ENCODE data around the gene RAB15. TPM values are rescaled to one million over a fixed set of nuclear protein-coding genes. Genes with fewer than 3 reads are reported as not detected.
A peak's percentile ranks its signal among the peaks of the same experiment; 100 is the strongest.

Gene RAB15
- total RNA-seq, 4 donors from 2014 or later, result 2.5 to 10.0 (median 5.6) TPM

DNA sequence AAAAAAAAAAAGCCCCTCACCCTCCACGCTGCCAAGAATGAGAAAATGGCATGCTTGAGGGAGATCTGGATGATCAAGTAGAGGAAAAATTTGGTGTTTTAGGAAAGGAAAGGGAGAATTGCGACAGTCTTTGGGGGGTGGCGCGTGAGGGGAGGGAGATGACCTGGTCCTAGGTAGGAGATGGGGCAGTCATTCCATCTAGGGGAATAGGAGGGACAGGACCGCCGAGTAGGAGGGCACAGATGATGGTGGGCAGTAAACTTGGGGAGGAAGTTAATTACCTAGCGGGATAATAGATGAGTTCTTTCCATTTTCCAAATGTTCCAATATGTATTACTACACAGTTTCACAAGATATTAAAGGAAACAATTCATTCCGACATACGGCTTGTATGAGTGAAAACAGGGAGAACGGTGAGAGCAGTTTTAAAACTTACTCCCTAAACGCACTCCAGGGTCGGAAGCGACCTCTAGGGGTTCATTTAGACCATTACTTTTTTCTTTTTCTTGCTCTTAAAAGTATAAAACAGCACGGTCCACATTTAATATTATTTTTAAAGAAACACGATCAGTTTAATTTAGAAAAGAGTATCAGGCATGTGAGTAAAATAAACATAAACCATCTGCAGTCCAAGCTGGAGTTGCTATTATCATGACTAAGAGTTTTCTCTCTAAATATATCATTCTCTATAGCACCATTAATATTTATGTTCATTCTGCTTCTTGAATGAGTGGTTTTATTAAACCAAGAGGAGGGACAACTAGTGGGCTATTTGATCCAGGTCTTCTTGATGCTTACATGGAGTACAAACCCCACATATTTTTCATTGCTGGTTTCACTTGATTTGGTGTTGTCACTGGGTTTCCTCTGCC is 11.5 kb upstream of the RAB15 start:
- H3K4me3 ChIP-seq, result peak overlapping the region in 1 of 2 donors; percentile 0
- WGBS, 2 donors (ENCODE audit: low coverage in 1 of 2), result 2 to 3% methylated on average over 13 of the region's 15 CpGs
- no peak overlapping the region for H3K27ac ChIP-seq

DNA sequence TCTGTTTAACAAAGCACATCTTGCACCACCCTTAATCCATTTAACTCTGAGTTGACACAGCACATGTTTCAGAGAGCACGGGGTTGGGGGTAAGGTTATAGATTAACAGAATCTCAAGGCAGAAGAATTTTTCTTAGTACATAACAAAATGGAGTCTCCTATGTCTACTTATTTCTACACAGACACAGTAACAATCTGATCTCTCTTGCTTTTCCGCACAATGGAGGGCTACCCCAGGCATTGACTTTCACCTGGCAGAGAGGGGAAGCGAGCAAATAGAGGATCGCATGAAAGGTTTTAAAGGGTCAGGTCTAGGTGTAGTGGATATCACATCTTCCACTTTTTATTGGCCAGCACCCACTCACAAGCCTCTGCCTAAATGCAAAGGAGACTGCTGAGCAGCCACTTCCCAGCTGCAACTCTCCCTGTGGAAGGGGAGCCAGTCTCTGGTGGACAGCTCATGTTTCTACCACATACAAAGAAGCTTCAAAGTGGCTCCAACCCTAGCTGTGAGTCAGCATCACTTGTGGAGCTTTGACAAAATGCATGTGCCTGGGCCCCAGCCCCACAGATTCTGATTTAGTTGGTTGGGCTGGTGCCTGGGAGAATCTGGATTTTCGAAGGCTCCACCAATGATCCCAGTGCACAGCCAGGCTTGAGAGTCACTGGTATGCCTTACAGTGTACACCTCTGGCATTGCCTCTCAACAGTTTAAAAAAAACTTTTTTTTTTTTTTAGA is 7.4 kb upstream of the RAB15 start:
- ATAC-seq, result no peak
- WGBS, 2 donors (ENCODE audit: low coverage in 1 of 2), result 96 to 97% methylated on average over 3 to 4 of the region's 5 CpGs
- TF ChIP-seq POLR2A (IDR thresholded peaks at IDR 0.05) (no peak), EP300 (IDR thresholded peaks at IDR 0.05) (no peak), POLR2AphosphoS5 (IDR thresholded peaks at IDR 0.05) (no peak)
- TF ChIP-seq, protein P1, sequence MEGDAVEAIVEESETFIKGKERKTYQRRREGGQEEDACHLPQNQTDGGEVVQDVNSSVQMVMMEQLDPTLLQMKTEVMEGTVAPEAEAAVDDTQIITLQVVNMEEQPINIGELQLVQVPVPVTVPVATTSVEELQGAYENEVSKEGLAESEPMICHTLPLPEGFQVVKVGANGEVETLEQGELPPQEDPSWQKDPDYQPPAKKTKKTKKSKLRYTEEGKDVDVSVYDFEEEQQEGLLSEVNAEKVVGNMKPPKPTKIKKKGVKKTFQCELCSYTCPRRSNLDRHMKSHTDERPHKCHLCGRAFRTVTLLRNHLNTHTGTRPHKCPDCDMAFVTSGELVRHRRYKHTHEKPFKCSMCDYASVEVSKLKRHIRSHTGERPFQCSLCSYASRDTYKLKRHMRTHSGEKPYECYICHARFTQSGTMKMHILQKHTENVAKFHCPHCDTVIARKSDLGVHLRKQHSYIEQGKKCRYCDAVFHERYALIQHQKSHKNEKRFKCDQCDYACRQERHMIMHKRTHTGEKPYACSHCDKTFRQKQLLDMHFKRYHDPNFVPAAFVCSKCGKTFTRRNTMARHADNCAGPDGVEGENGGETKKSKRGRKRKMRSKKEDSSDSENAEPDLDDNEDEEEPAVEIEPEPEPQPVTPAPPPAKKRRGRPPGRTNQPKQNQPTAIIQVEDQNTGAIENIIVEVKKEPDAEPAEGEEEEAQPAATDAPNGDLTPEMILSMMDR (IDR thresholded peaks at IDR 0.05), result no peak
- Histone ChIP-seq H3K4me1 (peaks cover 0 to 10% (median 0%) of the 10 kb centered on the region in 3 donors), H3K4me3 (no peak overlapping the region), H3K9me3 (no peaks in the 10 kb centered on the region), H3K27ac (no peak overlapping the region), H3K36me3 (no peaks in the 10 kb centered on the region), H3K27me3 (no peaks in the 10 kb centered on the region)

More for the DNA sequence above, 11.5 kb upstream of the RAB15 start:
- Histone ChIP-seq H3K4me1 (peaks cover 0 to 32% (median 10%) of the 10 kb centered on the region in 3 donors), H3K9me3 (no peaks in the 10 kb centered on the region), H3K27me3 (no peaks in the 10 kb centered on the region), H3K36me3 (no peaks in the 10 kb centered on the region)
- TF ChIP-seq POLR2AphosphoS5 (IDR thresholded peaks at IDR 0.05), result no peak
- TF ChIP-seq, protein P1 (IDR thresholded peaks at IDR 0.05), result peak; percentile 45 to 83 (median 62)
- ATAC-seq, result no peak

DNA sequence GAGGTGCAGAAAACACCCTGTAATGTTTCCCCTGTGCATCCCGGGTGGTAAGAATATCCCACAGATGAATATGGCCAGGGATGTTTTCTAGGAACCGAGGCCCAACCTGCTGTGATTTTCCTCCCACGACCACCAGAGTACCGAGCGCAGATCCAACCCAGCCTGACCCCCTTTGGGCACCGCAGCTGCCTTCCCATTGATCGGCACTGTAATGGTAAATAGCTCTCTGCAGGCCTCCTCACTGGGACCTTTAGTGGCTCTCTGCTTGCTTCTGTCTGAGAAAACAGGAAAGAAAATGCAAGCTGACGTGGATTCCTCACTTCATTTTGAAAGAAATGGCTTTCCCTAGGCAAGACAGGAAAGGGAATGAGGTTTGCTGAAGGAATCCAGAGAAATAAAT is 2.4 kb upstream of the RAB15 start:
- TF ChIP-seq, protein P1 (IDR thresholded peaks at IDR 0.05), result no peak
- TF ChIP-seq POLR2A (IDR thresholded peaks at IDR 0.05), result no peak
- TF ChIP-seq POLR2AphosphoS5 (IDR thresholded peaks at IDR 0.05), result no peak
- no peak for TF ChIP-seq EP300 (IDR thresholded peaks at IDR 0.05)
- no peak overlapping the region for H3K27ac ChIP-seq
- no peak overlapping the region for H3K4me3 ChIP-seq
- H3K27me3 ChIP-seq, result no peaks in the 10 kb centered on the region
- H3K4me1 ChIP-seq, result peaks cover 0 to 17% (median 5%) of the 10 kb centered on the region in 3 donors
- no peak for ATAC-seq
- no peaks in the 10 kb centered on the region for H3K9me3 ChIP-seq
- 75 to 83% methylated on average over 1 to 5 of the region's 8 CpGs for WGBS, 2 donors (ENCODE audit: low coverage in 1 of 2)
- H3K36me3 ChIP-seq, result no peaks in the 10 kb centered on the region

DNA sequence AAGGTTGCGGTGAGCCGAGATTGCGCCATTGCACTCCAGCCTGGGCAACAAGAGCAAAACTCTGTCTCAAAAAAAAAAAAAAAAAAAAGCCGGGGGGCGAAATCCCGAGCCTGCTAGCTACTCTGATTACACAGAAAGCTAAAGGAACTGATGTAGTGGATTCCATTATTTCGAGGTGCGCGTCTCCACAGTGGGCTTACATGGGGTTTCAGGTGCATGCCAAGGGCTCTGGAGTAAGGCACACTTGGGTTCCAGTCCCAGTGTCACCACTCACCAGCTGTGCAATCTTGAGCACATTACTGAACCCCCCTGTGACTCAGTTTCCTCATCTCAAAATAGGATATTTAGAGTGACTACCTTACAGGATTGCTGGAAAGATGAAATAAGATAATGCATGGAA is 1.7 kb upstream of the RAB15 start:
- Histone ChIP-seq H3K27me3 (no peaks in the 10 kb centered on the region), H3K27ac (no peak overlapping the region), H3K36me3 (no peaks in the 10 kb centered on the region), H3K9me3 (no peaks in the 10 kb centered on the region), H3K4me1 (peaks cover 0 to 17% (median 5%) of the 10 kb centered on the region in 3 donors), H3K4me3 (no peak overlapping the region)
- 96% methylated on average over 6 of the region's 9 CpGs; no CpG with 5 or more reads in 1 of the 2 donors for WGBS, 2 donors (ENCODE audit: low coverage in 1 of 2)
- TF ChIP-seq POLR2A (IDR thresholded peaks at IDR 0.05) (no peak), EP300 (IDR thresholded peaks at IDR 0.05) (no peak), POLR2AphosphoS5 (IDR thresholded peaks at IDR 0.05) (no peak)
- TF ChIP-seq, protein P1 (IDR thresholded peaks at IDR 0.05), result no peak
- ATAC-seq, result no peak

Measured in gastroesophageal sphincter (tissue), 4 donors.